ENCODE measurements around the gene CSNK2A1. TPM values are rescaled to one million over a fixed set of nuclear protein-coding genes. Genes with fewer than 3 reads are reported as not detected.

The CSNK2A1 gene
- total and polyA plus RNA-seq, 2 of the 8 experiments (the other 6 are each of a cell fraction or from before 2014, with no cell fraction given), result 117 to 260 TPM

DNA sequence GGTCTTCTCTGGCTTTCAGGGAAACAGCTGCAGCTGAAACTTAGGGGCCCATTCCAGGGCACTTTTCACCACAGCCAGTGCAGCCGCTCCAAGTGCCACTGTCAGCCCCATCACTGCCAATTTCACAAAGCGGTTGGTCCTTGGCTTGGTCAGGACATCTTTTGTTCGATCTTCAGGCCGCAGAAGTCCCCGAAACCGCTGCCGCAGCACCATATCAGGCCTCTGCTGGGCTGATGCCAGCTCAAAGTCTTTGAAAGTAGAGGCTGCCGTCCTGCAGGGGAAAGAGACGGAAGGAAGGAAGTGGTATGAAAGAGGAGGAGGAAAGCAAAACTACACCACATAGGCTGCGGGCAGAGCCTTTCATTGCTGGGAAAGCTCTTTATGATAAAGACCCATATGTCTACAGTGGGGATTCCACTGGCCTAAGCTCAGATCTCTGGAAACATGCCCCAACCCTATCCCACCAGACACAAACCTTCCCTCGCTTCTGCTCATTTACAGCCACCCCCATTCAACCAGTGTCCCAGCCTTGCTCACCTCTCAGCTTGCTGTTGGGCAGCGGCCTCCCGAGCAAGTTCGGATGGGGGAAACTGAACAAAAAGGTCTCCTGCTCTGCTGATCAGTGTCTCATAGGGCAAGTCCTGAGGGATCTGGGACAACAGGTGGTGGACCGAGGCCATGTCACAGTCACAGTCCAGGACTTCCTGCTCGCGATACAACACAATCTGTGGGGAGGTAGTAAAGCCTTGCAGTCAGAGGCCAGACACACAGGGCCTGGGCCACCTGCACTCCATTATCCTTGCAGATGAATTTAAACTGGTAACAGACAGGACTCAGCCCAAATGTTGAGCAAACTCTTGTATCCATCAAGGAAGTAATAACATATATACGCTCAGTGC is 104.8 kb downstream of the CSNK2A1 start (continued):
- TF ChIP-seq CTBP2 (IDR thresholded peaks at IDR 0.05; ENCODE audit: borderline replicate concordance, insufficient read depth, insufficient read length, low read length) (no peak), RXRA (IDR thresholded peaks at IDR 0.05; ENCODE audit: insufficient read depth, low read depth, low read length) (no peak), CBX5 (IDR thresholded peaks at IDR 0.05; ENCODE audit: low read depth, low read length) (no peak), SP1 (IDR thresholded peaks at IDR 0.05; ENCODE audit: low read depth, low read length) (no peak)
- TF ChIP-seq, protein P1, sequence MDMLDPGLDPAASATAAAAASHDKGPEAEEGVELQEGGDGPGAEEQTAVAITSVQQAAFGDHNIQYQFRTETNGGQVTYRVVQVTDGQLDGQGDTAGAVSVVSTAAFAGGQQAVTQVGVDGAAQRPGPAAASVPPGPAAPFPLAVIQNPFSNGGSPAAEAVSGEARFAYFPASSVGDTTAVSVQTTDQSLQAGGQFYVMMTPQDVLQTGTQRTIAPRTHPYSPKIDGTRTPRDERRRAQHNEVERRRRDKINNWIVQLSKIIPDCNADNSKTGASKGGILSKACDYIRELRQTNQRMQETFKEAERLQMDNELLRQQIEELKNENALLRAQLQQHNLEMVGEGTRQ (IDR thresholded peaks at IDR 0.05; ENCODE audit: low read length), result no peak

Measured in H1 (cell line).